Loucy (cell line): ENCODE data around the gene SERPINA9.

Experiments
- H2AFZ ChIP-seq: fragments of 200-600 bp; sonication (generic); 2 replicates; pipeline ENCODE4 v1.6.0; 2016; ENCODE audit warnings: antibody characterized with exemption, mild to moderate bottlenecking, low read length, moderate library complexity
- H3F3A ChIP-seq: fragments of 200-600 bp; 2 replicates; pipeline ENCODE4 v1.6.0; 2016; ENCODE audit warnings: antibody characterized with exemption, low read depth, mild to moderate bottlenecking
- H3K27me3 ChIP-seq: fragments of 200-600 bp; sonication (generic); 2 replicates; pipeline ENCODE4 v1.6.1; 2014; ENCODE audit warnings: low read length, mild to moderate bottlenecking; ENCODE audit not compliant: insufficient read depth, poor library complexity, severe bottlenecking
- H3K36me3 ChIP-seq: fragments of 200-600 bp; sonication (generic); 2 replicates; pipeline ENCODE4 v1.6.1; 2016; ENCODE audit warnings: low read length; ENCODE audit not compliant: insufficient read depth
- H3K4me1 ChIP-seq: fragments of 200-600 bp; sonication (generic); 2 replicates; pipeline ENCODE4 v1.5.1; 2014; ENCODE audit warnings: low read length, mild to moderate bottlenecking; ENCODE audit not compliant: insufficient read depth, poor library complexity, severe bottlenecking
- H3K4me2 ChIP-seq: fragments of 200-600 bp; sonication (generic); 2 replicates; pipeline ENCODE4 v1.6.0; 2014; ENCODE audit warnings: antibody characterized with exemption, low read length, low read depth, mild to moderate bottlenecking; ENCODE audit not compliant: poor library complexity, severe bottlenecking
- H3K4me3 ChIP-seq: fragments of 200-600 bp; sonication (generic); 2 replicates; pipeline ENCODE4 v1.5.1; 2014; ENCODE audit warnings: low read length, mild to moderate bottlenecking, mixed read lengths; ENCODE audit not compliant: poor library complexity, severe bottlenecking
- H3K79me2 ChIP-seq: fragments of 200-600 bp; sonication (generic); 2 replicates; pipeline ENCODE4 v1.6.1; 2014; ENCODE audit warnings: low read length; ENCODE audit not compliant: insufficient read depth
- H3K9ac ChIP-seq: fragments of 200-600 bp; sonication (generic); 2 replicates; pipeline ENCODE4 v1.6.0; 2014; ENCODE audit warnings: mild to moderate bottlenecking, low read depth, low read length, moderate library complexity; ENCODE audit not compliant: poor library complexity, severe bottlenecking
- H3K9me2 ChIP-seq: fragments of 200-600 bp; sonication (generic); replicated peaks from 2 replicates; pipeline ENCODE4 v1.6.1; 2016; ENCODE audit warnings: low read depth, low read length, mixed read lengths
- H3K9me3 ChIP-seq: fragments of 200-600 bp; sonication (generic); 2 replicates; pipeline ENCODE4 v1.6.1; 2014; ENCODE audit warnings: mild to moderate bottlenecking, antibody characterized with exemption, low read length, low read depth; ENCODE audit not compliant: insufficient read depth
- H4K20me1 ChIP-seq: fragments of 200-600 bp; sonication (generic); 2 replicates; pipeline ENCODE4 v1.6.0; 2014; ENCODE audit warnings: antibody characterized with exemption, low read length, mild to moderate bottlenecking; ENCODE audit not compliant: insufficient read depth, poor library complexity, severe bottlenecking
- CTCF ChIP-seq: fragments of 200-600 bp; sonication (generic); conservative IDR thresholded peaks from 2 replicates; pipeline ENCODE4 v1.5.1; 2014; ENCODE audit warnings: mild to moderate bottlenecking, antibody characterized with exemption, low read length
- EZH2phosphoT487 ChIP-seq: fragments of 200-600 bp; IDR thresholded peaks from 2 replicates; pipeline ENCODE4 v1.6.1; 2018; ENCODE audit warnings: antibody characterized with exemption, mild to moderate bottlenecking, moderate library complexity, borderline replicate concordance

SERPINA9 gene

DNA sequence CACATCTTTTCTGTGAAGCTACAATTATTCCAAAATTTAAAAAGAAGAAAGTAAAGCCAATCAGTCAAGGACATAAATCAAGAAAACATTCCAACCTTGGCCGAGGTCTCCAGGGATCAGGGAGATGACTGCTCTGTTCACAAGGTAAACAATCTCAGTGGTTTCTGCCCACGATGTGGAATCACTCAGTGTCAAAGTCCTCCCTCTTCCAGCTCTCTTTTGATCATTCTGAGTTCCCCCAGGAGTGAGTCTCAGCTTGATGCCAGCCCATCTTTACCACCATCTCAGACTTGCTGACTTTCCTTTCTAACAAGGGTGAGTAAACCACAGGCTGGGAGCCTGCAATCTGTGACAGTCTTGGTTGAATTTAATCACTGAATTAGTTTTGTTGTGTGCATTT is 4.8 kb upstream of the SERPINA9 start:
- no peak overlapping the region for H3K9ac ChIP-seq
- H3K36me3 ChIP-seq, result no peaks in the 10 kb centered on the region
- TF ChIP-seq EZH2phosphoT487 (no peak), CTCF (no peak)
- no peak overlapping the region for H2AFZ ChIP-seq
- H3K9me2 ChIP-seq, result no peaks in the 10 kb centered on the region
- no peaks in the 10 kb centered on the region for H3K4me1 ChIP-seq
- no peaks in the 10 kb centered on the region for H4K20me1 ChIP-seq
- no peak overlapping the region for H3K4me2 ChIP-seq
- H3K4me3 ChIP-seq, result no peak overlapping the region
- H3K79me2 ChIP-seq, result no peaks in the 10 kb centered on the region
- H3K27me3 ChIP-seq, result no peaks in the 10 kb centered on the region
- no peaks in the 10 kb centered on the region for H3K9me3 ChIP-seq
- H3F3A ChIP-seq, result no peaks in the 10 kb centered on the region

DNA sequence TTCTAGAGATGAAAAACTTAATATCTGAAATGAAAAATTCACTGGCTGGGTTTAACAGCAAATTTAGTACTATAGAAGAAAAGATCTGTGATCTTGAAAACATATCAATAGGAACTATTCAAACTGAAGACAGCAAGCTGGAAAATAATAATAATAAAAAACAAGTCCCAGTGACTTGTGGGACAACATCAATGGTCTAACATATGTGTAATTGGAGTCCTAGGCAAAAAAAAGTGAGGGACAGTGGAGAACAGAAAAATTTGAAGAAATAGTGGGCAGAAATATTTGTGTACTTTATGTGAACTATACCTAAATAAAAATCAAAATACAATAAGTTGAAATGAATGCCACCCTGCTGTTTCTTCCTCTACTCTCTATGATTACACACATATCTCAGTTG is 2.4 kb upstream of the SERPINA9 start:
- Histone ChIP-seq H3K27me3 (no peaks in the 10 kb centered on the region), H2AFZ (no peak overlapping the region), H3F3A (no peaks in the 10 kb centered on the region), H3K4me3 (no peak overlapping the region), H3K9me3 (no peaks in the 10 kb centered on the region), H4K20me1 (no peaks in the 10 kb centered on the region), H3K9me2 (no peaks in the 10 kb centered on the region), H3K9ac (no peak overlapping the region), H3K4me2 (no peak overlapping the region), H3K36me3 (no peaks in the 10 kb centered on the region), H3K79me2 (no peaks in the 10 kb centered on the region), H3K4me1 (no peaks in the 10 kb centered on the region)
- TF ChIP-seq EZH2phosphoT487 (no peak), CTCF (no peak)

DNA sequence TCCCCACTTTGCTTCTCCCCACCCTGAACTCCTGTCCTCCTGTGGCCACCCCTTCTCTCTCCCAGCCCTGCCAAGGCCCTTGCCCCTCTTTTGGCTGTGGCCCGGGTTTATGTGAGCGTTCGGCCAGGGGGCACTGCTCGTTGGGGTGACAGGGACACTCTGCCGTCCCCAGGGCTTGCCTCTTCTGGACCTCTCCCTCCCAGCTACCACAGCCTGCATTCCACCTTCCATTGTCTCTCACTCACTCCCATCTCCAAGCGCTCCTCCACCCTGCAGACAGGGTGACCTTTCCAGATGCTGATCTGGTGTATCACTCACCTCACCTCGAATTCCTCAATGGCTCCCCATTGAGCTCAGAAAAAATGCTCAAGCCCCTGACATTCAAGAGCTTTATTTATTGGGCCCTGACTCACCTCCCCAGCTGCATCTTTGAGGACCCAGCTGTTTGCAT is 1.4 kb downstream of the SERPINA9 start:
- H3K36me3 ChIP-seq, result no peaks in the 10 kb centered on the region
- H3F3A ChIP-seq, result no peaks in the 10 kb centered on the region
- no peak overlapping the region for H3K4me2 ChIP-seq
- no peaks in the 10 kb centered on the region for H3K9me2 ChIP-seq
- H3K4me3 ChIP-seq, result no peak overlapping the region
- H3K9ac ChIP-seq, result no peak overlapping the region
- no peaks in the 10 kb centered on the region for H4K20me1 ChIP-seq
- H3K4me1 ChIP-seq, result no peaks in the 10 kb centered on the region
- no peaks in the 10 kb centered on the region for H3K27me3 ChIP-seq
- no peaks in the 10 kb centered on the region for H3K9me3 ChIP-seq
- TF ChIP-seq CTCF (no peak), EZH2phosphoT487 (no peak)
- no peak overlapping the region for H2AFZ ChIP-seq
- H3K79me2 ChIP-seq, result no peaks in the 10 kb centered on the region
